NCI-H524 treated with DMSO at 0.1 percent for 48 hours (cell line): Measurements from ENCODE around the gene HYPK.
A peak's percentile ranks its signal among the peaks of the same experiment; 100 is the strongest.
"Not testable (repeated sequence)": the region's sequence is repeated elsewhere in the genome, so short reads cannot be mapped to it uniquely, and the experiment has no call there.

Experiments used
- DNase-seq: peaks from one replicate; lab custom pipeline; 2025; lab: John Stamatoyannopoulos, UW

Gene HYPK

GRCh38 chr15:43795997-43796396, 4.4 kb upstream of the HYPK start:
- DNase-seq: no peak

GRCh38 chr15:43796566-43796965, 3.8 kb upstream of the HYPK start:
- no peak for DNase-seq

- DNase-seq: peak; percentile 88
Observed at GRCh38 chr15:43799209-43799944, 1.0 kb upstream of the HYPK start.

GRCh38 chr15:43799945-43800285, 484 bp upstream of the HYPK start, which contains the start of gene SERINC4:
Gene SERINC4, minus strand, starts transcription at chr15:43800220. Its CDS starts 234 bp downstream, at chr15:43799986.
- peak; percentile 8 for DNase-seq

GRCh38 chr15:43802676-43803075, 2.3 kb downstream of the HYPK start:
- not testable (repeated sequence) for DNase-seq

GRCh38 chr15:43808435-43808950, 8.1 kb downstream of the HYPK start:
- DNase-seq: no peak

GRCh38 chr15:43808960-43809678, 8.7 kb downstream of the HYPK start:
- no peak for DNase-seq

- DNase-seq: not testable (repeated sequence)
Observed at GRCh38 chr15:43815064-43815463, 14.7 kb downstream of the HYPK start.

GRCh38 chr15:43821505-43821904, 21.1 kb downstream of the HYPK start:
- DNase-seq: no peak

- peak; percentile 97 for DNase-seq
Observed at GRCh38 chr15:43824302-43825246, 24.2 kb downstream of the HYPK start, which contains the start of gene MFAP1. Gene MFAP1, minus strand, starts transcription at chr15:43824690. Its CDS starts 121 bp downstream, at chr15:43824569.

- not testable (repeated sequence) for DNase-seq
Observed at GRCh38 chr15:43825305-43825704, 24.9 kb downstream of the HYPK start.

- DNase-seq: no peak
Observed at GRCh38 chr15:43826029-43826507, 25.7 kb downstream of the HYPK start.

GRCh38 chr15:43826508-43827341, 26.3 kb downstream of the HYPK start, which contains the start of gene WDR76:
Gene WDR76, plus strand, starts transcription at chr15:43827002. Its CDS starts 31 bp downstream, at chr15:43827033.
- peak; percentile 72 for DNase-seq

- no peak for DNase-seq
Observed at GRCh38 chr15:43828061-43828657, 27.8 kb downstream of the HYPK start.

- DNase-seq: not testable (repeated sequence)
Observed at GRCh38 chr15:43829951-43830540, 29.6 kb downstream of the HYPK start.

GRCh38 chr15:43830691-43831275, 30.4 kb downstream of the HYPK start:
- not testable (repeated sequence) for DNase-seq

GRCh38 chr15:43831519-43832052, 31.2 kb downstream of the HYPK start:
- DNase-seq: not testable (repeated sequence)

GRCh38 chr15:43832485-43832884, 32.1 kb downstream of the HYPK start:
- DNase-seq: not testable (repeated sequence)

GRCh38 chr15:43845421-43845820, 45.0 kb downstream of the HYPK start:
- DNase-seq: no peak
